ENCODE data around the gene PCDH12. TPM values are rescaled to one million over a fixed set of nuclear protein-coding genes. Genes with fewer than 3 reads are reported as not detected.

Gene PCDH12
- total and polyA plus RNA-seq, 10 of the 15 experiments (the other 5 are each of a cell fraction or from before 2014, with no cell fraction given) = 0.01 to 0.14 (median 0.06) TPM; not detected in 4

- FAIRE-seq = no peak
- SMC1A ChIA-PET (ENCODE audit: uncharacterized antibody, unreplicated experiment) = no interaction called here
- in situ Hi-C loops (cut with MboI) (no loop called here), intact Hi-C loops (cut with micrococcal nuclease; ENCODE audit: unreplicated experiment) (no loop called here)
- no peak overlapping the region for H3K4me2 ChIP-seq (ENCODE audit: control insufficient read depth, insufficient read depth)
- H4K20me1 ChIP-seq (ENCODE audit: control insufficient read depth, insufficient read depth) = no peaks in the 10 kb centered on the region
- H3K9me3 ChIP-seq (replicated peaks; ENCODE audit: control insufficient read depth, insufficient read depth, low read length) = no peaks in the 10 kb centered on the region
- no peaks in the 10 kb centered on the region for H3K4me1 ChIP-seq (ENCODE audit: control insufficient read depth, insufficient read depth, low read length)
- RAD21 ChIA-PET (ENCODE audit: unreplicated experiment) = no interaction called here
- H3K36me3 ChIP-seq (ENCODE audit: control insufficient read depth in 2 of 2, insufficient read depth in 2 of 2, low read length in 1 of 2) = peaks cover 0 to 10% of the 10 kb centered on the region in 2 experiments; a peak in 2 of 4 replicates
- no peaks in the 10 kb centered on the region for H3K27me3 ChIP-seq (replicated peaks in 1 of 2; ENCODE audit: control insufficient read depth in 2 of 2, insufficient read depth in 2 of 2, low read length in 1 of 2)
- no peak overlapping the region for H3K4me3 ChIP-seq
- POLR2A ChIA-PET = interaction anchor here (1.3 kb wide), 1 partner anchor 10 kb away, joined by 3 read pairs; no protein-coding TSS in a partner anchor
- no peak for DNase-seq (ENCODE audit: low read depth, low spot score)
- CTCF ChIA-PET = interaction anchor here (1.0 to 2.4 kb wide), 5 partner anchors 9 to 157 kb away, joined by 3 to 8 read pairs (median 3); no protein-coding TSS in a partner anchor
- no peak for TF ChIP-seq ZNF24 (IDR thresholded peaks at IDR 0.05)
- TF ChIP-seq SIX5 (IDR thresholded peaks at IDR 0.05; ENCODE audit: low read depth, low read length, severe bottlenecking) = no peak
- no peak for TF ChIP-seq EED (IDR thresholded peaks at IDR 0.05; ENCODE audit: low read depth)
- no peak for ATAC-seq
- no TSS peak for BruUV-seq (replicated peaks)
- H3K79me2 ChIP-seq (ENCODE audit: control insufficient read depth, insufficient read depth, low read length) = no peaks in the 10 kb centered on the region
- H2AFZ ChIP-seq (ENCODE audit: control insufficient read depth, low read depth, low read length) = no peak overlapping the region
- no peak overlapping the region for H3K27ac ChIP-seq (ENCODE audit: control insufficient read depth, insufficient read depth)
- no peak overlapping the region for H3K9ac ChIP-seq (ENCODE audit: control insufficient read depth, insufficient read depth, low read length)
Measured at GRCh38 chr5:141986072-141986471, 28.1 kb upstream of the PCDH12 start.

DNA sequence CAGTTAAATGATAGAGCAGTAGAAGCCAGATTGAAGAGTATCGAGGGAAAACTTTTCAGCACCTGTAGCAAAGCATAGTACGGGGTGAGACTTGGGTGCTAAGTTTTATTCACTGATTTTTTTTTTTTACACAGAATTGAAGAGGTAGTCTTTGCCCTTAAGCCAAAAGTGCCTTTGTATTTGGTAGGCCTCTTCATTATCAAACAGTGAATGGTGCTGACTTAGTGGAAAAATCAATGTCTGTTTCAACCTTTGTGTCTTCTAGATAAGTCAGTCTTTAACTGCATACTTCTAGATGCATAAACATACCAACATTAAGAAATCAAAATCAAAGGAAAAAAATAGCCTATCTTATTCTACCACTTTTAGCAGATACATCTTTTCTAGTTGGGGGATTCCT lies 24.6 kb upstream of the PCDH12 start:
- BruUV-seq (replicated peaks) = no TSS peak
- FAIRE-seq (no peak), DNase-seq (ENCODE audit: low read depth, low spot score) (no peak), ATAC-seq (no peak)
- Histone ChIP-seq H3K9me3 (replicated peaks; ENCODE audit: control insufficient read depth, insufficient read depth, low read length) (no peaks in the 10 kb centered on the region), H4K20me1 (ENCODE audit: control insufficient read depth, insufficient read depth) (no peaks in the 10 kb centered on the region), H3K4me1 (ENCODE audit: control insufficient read depth, insufficient read depth, low read length) (no peaks in the 10 kb centered on the region), H3K9ac (ENCODE audit: control insufficient read depth, insufficient read depth, low read length) (no peak overlapping the region), H2AFZ (ENCODE audit: control insufficient read depth, low read depth, low read length) (no peak overlapping the region), H3K4me2 (ENCODE audit: control insufficient read depth, insufficient read depth) (no peak overlapping the region), H3K4me3 (no peak overlapping the region), H3K79me2 (ENCODE audit: control insufficient read depth, insufficient read depth, low read length) (no peaks in the 10 kb centered on the region), H3K36me3 (ENCODE audit: control insufficient read depth in 2 of 2, insufficient read depth in 2 of 2, low read length in 1 of 2) (peaks cover 2 to 19% of the 10 kb centered on the region in 2 experiments), H3K27me3 (replicated peaks in 1 of 2; ENCODE audit: control insufficient read depth in 2 of 2, insufficient read depth in 2 of 2, low read length in 1 of 2) (no peaks in the 10 kb centered on the region), H3K27ac (ENCODE audit: control insufficient read depth, insufficient read depth) (no peak overlapping the region)
- ChIA-PET CTCF (no interaction called here), RAD21 (ENCODE audit: unreplicated experiment) (no interaction called here), POLR2A (no interaction called here), SMC1A (ENCODE audit: uncharacterized antibody, unreplicated experiment) (no interaction called here)
- WGBS (ENCODE audit: insufficient coverage, insufficient replicate concordance, low lambda C conversion rate, missing lambda C conversion rate) = 50% methylated on average over 2 of the region's 2 CpGs
- intact Hi-C loops (cut with micrococcal nuclease; ENCODE audit: unreplicated experiment) (no loop called here), in situ Hi-C loops (cut with MboI) (no loop called here)
- TF ChIP-seq MTA2 (IDR thresholded peaks at IDR 0.05; ENCODE audit: low read depth) (no peak), BMI1 (IDR thresholded peaks at IDR 0.05; ENCODE audit: borderline replicate concordance) (no peak), CEBPB (IDR thresholded peaks at IDR 0.05; ENCODE audit: borderline replicate concordance in 1 of 2, low read depth in 2 of 2, low read length in 2 of 2) (no peak), IKZF2 (IDR thresholded peaks at IDR 0.05) (no peak), SMARCA5 (IDR thresholded peaks at IDR 0.05) (no peak), SIN3A (IDR thresholded peaks at IDR 0.05; ENCODE audit: low read depth, low read length) (no peak), CBX5 (IDR thresholded peaks at IDR 0.05; ENCODE audit: low read depth) (no peak), SRF (IDR thresholded peaks at IDR 0.05; ENCODE audit: low read depth in 2 of 2, low read length in 2 of 2) (no peak), POLR2AphosphoS5 (IDR thresholded peaks at IDR 0.05; ENCODE audit: low read length) (no peak), CREM (IDR thresholded peaks at IDR 0.05; ENCODE audit: low read depth) (no peak), NFIC (IDR thresholded peaks at IDR 0.05; ENCODE audit: low read depth, low read length) (no peak), RAD51 (IDR thresholded peaks at IDR 0.05) (no peak), DPF2 (IDR thresholded peaks at IDR 0.05) (no peak)
- TF ChIP-seq, protein P1, sequence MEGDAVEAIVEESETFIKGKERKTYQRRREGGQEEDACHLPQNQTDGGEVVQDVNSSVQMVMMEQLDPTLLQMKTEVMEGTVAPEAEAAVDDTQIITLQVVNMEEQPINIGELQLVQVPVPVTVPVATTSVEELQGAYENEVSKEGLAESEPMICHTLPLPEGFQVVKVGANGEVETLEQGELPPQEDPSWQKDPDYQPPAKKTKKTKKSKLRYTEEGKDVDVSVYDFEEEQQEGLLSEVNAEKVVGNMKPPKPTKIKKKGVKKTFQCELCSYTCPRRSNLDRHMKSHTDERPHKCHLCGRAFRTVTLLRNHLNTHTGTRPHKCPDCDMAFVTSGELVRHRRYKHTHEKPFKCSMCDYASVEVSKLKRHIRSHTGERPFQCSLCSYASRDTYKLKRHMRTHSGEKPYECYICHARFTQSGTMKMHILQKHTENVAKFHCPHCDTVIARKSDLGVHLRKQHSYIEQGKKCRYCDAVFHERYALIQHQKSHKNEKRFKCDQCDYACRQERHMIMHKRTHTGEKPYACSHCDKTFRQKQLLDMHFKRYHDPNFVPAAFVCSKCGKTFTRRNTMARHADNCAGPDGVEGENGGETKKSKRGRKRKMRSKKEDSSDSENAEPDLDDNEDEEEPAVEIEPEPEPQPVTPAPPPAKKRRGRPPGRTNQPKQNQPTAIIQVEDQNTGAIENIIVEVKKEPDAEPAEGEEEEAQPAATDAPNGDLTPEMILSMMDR (IDR thresholded peaks at IDR 0.05 in 2 of 3, conservative IDR thresholded peaks at IDR 0.05 in 1 of 3; ENCODE audit: control insufficient read depth in 2 of 3, extremely low read depth in 1 of 3, insufficient read depth in 1 of 3, low read depth in 3 of 3, low read length in 3 of 3) = no peak
- TF ChIP-seq, protein P2, sequence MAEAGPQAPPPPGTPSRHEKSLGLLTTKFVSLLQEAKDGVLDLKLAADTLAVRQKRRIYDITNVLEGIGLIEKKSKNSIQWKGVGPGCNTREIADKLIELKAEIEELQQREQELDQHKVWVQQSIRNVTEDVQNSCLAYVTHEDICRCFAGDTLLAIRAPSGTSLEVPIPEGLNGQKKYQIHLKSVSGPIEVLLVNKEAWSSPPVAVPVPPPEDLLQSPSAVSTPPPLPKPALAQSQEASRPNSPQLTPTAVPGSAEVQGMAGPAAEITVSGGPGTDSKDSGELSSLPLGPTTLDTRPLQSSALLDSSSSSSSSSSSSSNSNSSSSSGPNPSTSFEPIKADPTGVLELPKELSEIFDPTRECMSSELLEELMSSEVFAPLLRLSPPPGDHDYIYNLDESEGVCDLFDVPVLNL (IDR thresholded peaks at IDR 0.05; ENCODE audit: low read depth, low read length) = no peak
